Mucosa of descending colon (tissue), 3 donors: ENCODE data around the gene LARGE1. TPM values are rescaled to one million over a fixed set of nuclear protein-coding genes. Genes with fewer than 3 reads are reported as not detected.
A peak's percentile ranks its signal among the peaks of the same experiment; 100 is the strongest.

Experiments used
- ATAC-seq: fragments of 200-7000 bp; cut with Tn5 transposase; one replicate; pipeline ENCODE4 v1.9.1; 2020; ENCODE audit warnings: mild to moderate bottlenecking, moderate library complexity
- DNase-seq, 3 donors: peaks; one replicate each; pipeline ENCODE4 v3.0.0-alpha.2; 2020
- H3K36me3 ChIP-seq: fragments of 200-600 bp; one replicate; pipeline ENCODE4 v1.8.0; 2021; ENCODE audit warnings: low read depth, mild to moderate bottlenecking
- H3K4me1 ChIP-seq: fragments of 200-600 bp; one replicate; pipeline ENCODE4 v1.8.0; 2021; ENCODE audit warnings: low read depth, mild to moderate bottlenecking
- H3K4me3 ChIP-seq: fragments of 200-600 bp; one replicate; pipeline ENCODE4 v1.8.0; 2021; ENCODE audit warnings: mild to moderate bottlenecking
- H3K9me3 ChIP-seq: fragments of 200-600 bp; one replicate; pipeline ENCODE4 v1.8.0; 2021; ENCODE audit warnings: mild to moderate bottlenecking
- intact Hi-C, 2 donors: fragments of 100-400 bp; cut with DNase I in 1 of 2; cut with micrococcal nuclease in 1 of 2; formaldehyde crosslinking; loops; one replicate each; pipeline versions ENCODE4 v1.11.0 to v1.11.1; 2022; cut with DNase I, micrococcal nuclease
- total RNA-seq, 3 donors: library from RNA; stranded (reverse); fragmentation: NEBNext Ultra II Directional in 2 of 3; extraction: Animal tissue kit (Norgen Biotek cat#: 25700) in 2 of 3; gene quantifications; one replicate each; pipeline versions ENCODE4 v1.2.1 to v1.2.4, GENCODE V29; 2021 to 2023
- TF ChIP-seq, protein P1 (sequence below): fragments of 200-600 bp; IDR thresholded peaks from one replicate; pipeline ENCODE4 v1.8.0; 2022; ENCODE audit warnings: antibody characterized with exemption, mild to moderate bottlenecking
- donor health status: DM: no; HTN: no; CAD: no; lungs with moderate emphysema.
- donor health status: DM: no; HTN: no; CAD: no.
- donor health status: DM: no; HTN: yes; CAD: no.

The LARGE1 gene
- total RNA-seq, 3 donors from 2014 or later: 29.3 to 93.8 (median 67.7) TPM

DNA sequence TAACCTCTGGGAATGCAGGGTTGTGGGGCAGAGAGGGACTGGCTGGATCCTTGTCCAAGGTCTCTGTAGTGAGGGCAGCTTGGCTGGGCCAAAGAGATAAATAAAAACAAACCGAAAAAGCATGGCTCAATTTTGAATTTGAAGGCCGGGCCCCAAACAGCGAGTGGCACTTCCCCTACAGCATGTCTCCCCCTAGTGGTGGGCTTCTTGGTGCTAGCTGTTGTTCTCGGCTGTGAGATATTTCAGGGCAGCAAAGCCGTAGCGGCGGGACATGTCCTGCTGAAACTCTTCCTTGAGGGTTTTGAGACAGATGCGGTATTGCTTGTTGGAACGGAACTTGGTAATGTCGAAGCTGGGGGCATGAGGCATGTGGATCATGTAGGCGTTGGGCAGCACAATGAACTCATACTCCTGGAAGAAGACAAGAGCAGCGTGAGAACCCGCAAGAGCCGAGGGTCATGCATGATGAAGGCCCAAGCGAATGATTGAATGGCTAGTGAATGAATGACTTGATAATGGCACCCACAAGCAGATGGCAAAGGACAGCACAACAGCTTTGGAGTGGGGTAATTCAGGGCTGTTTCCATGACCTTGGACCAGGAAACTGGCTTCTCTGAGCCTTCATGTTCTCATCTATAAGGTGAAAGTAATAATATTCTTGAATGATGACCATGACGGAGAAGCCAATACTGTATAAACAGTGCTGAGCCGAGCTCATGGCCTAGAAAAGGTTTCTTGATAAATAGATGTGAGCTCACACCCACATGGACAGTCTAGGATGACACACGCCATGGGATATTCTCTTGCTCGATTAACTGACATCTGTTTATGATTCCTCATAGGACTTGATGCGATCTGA, 645.8 kb downstream of the LARGE1 start:
- intact Hi-C loops: no loop called here
- TF ChIP-seq, protein P1, sequence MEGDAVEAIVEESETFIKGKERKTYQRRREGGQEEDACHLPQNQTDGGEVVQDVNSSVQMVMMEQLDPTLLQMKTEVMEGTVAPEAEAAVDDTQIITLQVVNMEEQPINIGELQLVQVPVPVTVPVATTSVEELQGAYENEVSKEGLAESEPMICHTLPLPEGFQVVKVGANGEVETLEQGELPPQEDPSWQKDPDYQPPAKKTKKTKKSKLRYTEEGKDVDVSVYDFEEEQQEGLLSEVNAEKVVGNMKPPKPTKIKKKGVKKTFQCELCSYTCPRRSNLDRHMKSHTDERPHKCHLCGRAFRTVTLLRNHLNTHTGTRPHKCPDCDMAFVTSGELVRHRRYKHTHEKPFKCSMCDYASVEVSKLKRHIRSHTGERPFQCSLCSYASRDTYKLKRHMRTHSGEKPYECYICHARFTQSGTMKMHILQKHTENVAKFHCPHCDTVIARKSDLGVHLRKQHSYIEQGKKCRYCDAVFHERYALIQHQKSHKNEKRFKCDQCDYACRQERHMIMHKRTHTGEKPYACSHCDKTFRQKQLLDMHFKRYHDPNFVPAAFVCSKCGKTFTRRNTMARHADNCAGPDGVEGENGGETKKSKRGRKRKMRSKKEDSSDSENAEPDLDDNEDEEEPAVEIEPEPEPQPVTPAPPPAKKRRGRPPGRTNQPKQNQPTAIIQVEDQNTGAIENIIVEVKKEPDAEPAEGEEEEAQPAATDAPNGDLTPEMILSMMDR: peak; percentile 8

DNA sequence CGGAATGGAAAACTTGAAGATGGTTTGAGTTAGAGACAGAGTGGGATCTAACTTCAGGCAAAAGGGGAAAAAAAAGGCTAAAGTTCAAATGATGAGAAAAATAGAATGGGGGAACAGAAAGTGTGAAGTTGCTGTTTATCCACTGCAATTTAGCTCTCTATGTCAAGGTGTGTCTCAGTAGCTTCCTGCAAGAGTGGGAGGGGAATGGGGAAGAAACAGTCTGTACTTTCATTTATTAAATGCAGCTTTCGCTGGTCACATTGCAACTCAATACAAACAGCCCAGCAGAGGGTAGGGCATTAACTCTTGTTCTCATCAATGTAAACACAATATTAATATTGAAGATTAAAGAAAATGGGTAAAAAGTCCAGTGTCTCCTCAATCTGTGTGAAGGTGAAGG, 647.4 kb downstream of the LARGE1 start:
- Histone ChIP-seq H3K4me1 (peaks cover 14% of the 10 kb centered on the region), H3K36me3 (no peaks in the 10 kb centered on the region), H3K4me3 (no peak overlapping the region), H3K9me3 (no peaks in the 10 kb centered on the region)
- intact Hi-C loops: no loop called here
- peak; percentile 72 for ATAC-seq
- no peak for DNase-seq
- TF ChIP-seq, protein P1: no peak

More for the DNA sequence above, 645.8 kb downstream of the LARGE1 start:
- DNase-seq (peak in 1 of 3 donors; percentile 36), ATAC-seq (no peak)
- no peak overlapping the region for H3K4me3 ChIP-seq
- no peaks in the 10 kb centered on the region for H3K36me3 ChIP-seq
- peaks cover 14% of the 10 kb centered on the region for H3K4me1 ChIP-seq
- H3K9me3 ChIP-seq: no peaks in the 10 kb centered on the region

DNA sequence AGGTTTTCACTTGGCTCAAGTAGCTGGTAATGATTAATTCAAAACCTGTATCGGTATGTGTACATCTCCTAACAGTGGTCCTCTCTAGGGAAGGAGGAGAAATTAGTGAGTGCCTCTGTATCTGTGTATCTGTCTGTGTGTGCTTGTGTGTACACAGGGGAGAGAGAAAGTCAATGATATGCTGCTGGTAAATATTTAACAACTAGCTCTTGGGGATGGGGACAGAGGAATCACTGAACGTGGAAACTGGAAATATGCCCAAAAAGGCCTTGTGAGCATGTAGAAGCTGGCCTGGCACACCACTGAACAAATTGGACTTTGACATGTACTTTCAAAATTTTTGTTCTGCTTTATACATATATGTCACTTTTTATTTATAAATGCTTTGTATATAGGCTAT, 648.1 kb downstream of the LARGE1 start:
- ATAC-seq (peak; percentile 59), DNase-seq (peak in 1 of 3 donors; percentile 15)
- Histone ChIP-seq H3K4me3 (no peak overlapping the region), H3K36me3 (no peaks in the 10 kb centered on the region), H3K9me3 (no peaks in the 10 kb centered on the region), H3K4me1 (peaks cover 14% of the 10 kb centered on the region)
- intact Hi-C loops: no loop called here
- TF ChIP-seq, protein P1: no peak

DNA sequence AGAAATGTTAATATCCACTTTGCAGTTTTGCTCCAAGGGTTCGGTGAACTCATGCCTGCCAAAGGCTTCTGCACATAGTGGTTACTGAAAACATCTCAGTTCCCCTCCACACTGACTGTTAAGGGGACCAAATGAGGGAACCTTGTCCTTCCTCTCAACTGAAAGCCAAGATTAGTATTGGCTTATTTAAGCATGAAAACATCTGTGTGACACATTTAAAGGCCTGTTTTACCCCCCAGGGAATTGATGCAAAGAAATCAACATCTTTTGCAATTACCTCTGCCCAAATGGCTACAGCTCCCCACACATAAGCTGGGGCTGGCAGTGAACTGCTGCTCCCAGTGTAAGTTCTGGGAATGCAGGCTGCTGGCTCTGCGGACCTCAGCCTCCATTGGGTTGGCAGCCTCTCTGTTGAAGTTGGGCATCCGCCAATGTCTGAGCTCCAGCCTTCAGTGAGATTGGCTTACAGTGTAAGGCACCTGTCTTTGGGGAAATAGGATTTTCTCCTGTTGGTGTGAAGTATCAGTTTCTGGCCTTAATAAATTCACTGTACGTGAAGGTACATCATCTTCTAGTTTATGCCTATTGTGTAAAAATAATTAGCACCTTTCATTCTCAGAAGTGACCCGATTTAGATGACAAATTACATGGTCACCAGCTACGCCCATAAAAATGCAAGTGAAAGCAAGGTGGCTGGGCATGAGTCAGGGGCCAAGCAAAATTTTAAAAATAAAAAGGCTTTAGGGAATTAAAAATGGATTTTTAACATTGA, 648.7 kb downstream of the LARGE1 start:
- ATAC-seq (peak; percentile 76), DNase-seq (peak in 2 of 3 donors; percentile 53 to 58)
- intact Hi-C loops: no loop called here
- TF ChIP-seq, protein P1: no peak
- peaks cover 14% of the 10 kb centered on the region for H3K4me1 ChIP-seq
- no peaks in the 10 kb centered on the region for H3K9me3 ChIP-seq
- no peak overlapping the region for H3K4me3 ChIP-seq
- no peaks in the 10 kb centered on the region for H3K36me3 ChIP-seq

DNA sequence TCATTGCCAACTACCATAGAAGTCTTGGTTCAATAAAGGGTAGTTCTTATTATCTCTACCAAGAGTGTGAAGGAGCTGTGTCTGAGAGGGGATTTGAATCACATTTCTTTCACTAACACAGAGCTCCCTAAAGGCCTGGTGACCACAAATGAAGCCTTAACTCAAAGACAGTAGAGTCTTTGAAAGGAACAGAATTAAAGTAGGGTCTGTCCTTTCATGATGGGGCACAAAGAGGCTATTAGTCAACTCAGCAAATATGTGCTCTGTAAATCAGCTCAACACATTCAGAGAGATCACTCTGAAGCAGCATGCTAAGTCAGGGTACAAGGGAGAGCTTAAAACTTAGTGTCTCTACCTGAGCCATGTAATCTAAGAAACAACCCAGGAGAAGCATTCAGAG, 649.7 kb downstream of the LARGE1 start:
- H3K36me3 ChIP-seq: no peaks in the 10 kb centered on the region
- ATAC-seq (no peak), DNase-seq (no peak)
- H3K9me3 ChIP-seq: no peaks in the 10 kb centered on the region
- H3K4me3 ChIP-seq: no peak overlapping the region
- H3K4me1 ChIP-seq: peaks cover 14% of the 10 kb centered on the region
- intact Hi-C loops: no loop called here
- TF ChIP-seq, protein P1: no peak
